NK-92 (cell line): ENCODE data around the gene KCNG4.

ENCODE experiments used
- DNase-seq: peaks from one replicate; lab custom pipeline; 2025; ENCODE audit not compliant: unreplicated experiment; lab: John Stamatoyannopoulos, UW

The KCNG4 gene, protein sequence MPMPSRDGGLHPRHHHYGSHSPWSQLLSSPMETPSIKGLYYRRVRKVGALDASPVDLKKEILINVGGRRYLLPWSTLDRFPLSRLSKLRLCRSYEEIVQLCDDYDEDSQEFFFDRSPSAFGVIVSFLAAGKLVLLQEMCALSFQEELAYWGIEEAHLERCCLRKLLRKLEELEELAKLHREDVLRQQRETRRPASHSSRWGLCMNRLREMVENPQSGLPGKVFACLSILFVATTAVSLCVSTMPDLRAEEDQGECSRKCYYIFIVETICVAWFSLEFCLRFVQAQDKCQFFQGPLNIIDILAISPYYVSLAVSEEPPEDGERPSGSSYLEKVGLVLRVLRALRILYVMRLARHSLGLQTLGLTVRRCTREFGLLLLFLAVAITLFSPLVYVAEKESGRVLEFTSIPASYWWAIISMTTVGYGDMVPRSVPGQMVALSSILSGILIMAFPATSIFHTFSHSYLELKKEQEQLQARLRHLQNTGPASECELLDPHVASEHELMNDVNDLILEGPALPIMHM

DNA sequence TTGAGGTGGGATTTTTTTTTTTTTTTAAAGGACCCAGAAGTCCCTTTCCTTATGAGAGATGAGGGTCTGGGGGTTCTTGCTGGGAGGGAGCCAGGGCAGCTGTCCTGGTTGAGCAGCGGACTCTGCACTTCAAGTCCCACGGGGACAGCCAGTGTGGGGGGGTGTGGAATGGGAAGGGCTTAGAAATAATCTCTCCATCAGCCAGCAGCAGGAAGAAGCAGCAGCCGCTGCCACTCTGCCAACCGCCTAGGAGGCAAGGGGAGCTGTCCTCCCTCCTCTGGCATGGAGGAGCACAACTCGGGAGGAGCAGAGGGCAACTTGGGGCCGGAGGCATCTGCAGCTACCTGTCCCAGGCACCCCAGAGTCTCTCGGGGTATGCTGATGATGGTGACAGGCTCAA, at the start of gene KCNG4:
KCNG4 (minus strand) TSS at position 104 of the 400 bp plus-strand sequence. CDS start 2,527 bp downstream, outside the sequence.
- no peak for DNase-seq

DNA sequence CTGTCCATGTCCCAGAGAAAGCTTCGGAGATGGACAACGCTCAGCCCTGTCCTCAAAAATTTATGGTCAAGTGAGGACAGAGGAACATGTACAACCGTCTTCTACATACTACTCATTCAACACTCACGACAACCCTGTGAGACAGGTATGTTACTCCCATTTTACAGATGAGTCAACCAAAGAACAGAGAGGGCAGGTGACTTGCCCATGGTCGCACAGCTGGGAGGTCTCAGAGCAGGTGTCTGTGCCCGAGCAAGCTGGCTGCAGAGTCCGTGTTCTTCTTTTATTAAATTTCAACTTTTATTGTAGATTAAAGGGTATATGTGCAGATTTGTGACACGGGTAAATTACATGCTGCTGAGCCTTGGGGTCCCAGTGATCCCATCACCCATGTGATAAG, 49.1 kb upstream of the KCNG4 start:
- DNase-seq: no peak

DNA sequence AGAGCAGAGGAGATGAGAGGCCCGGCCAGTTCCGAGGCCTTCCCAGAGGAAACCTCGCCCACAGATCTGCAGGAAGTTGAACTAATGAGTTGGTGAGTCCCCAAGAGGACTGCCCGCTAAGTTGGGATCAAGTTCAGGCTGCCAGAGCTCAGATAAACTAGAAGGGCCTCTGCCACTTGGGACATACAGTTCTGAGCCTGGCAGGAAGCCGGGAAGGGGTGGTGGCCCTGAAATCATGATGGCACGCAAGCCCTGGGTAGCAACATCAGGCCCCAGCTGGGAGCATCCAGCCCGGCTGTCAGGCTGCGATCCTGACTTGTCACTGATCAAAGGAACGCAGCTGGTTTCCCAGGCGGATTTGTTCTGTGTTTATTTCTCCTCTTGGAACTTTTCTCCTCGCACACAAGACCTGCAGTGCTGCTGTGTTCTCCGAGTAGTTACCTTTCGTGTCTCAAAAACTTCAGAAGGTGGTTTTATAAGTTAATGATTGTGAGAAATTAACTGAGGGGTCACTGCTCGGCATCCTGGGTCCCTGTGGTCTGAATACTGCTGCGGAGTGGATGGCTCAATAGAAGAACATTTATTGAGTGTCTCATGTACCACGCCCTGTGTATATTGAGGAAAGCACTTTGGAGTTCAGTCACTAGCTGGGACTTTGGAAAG, 46.9 kb upstream of the KCNG4 start:
- DNase-seq: no peak

DNA sequence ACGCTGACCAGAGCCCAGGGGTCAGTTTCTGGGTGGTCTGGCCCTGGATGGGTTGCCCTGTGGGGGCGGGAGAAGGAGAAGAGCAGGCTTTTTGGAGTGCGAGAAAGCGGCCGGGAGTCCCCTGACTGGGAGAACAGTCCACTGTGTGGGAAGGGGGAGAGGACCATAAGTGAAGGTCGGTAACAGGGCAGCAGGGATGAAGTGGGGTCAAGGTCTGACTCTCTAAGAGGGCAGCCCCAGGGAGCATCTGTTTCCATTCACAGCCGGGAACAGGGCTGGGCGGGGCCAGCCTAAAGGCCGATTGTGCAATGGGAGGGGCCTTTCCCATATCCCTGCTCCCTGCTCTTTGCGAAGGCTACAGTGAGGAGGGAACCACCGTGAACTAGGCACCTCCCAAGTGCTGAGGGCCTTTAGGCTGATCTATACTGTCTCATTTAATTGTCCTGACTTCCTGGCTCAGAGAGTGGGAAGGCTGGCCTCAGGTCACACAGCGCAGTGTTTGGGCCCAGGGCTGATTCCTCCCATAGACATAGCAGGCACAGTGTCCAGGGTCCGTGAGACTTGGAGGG, 44.4 kb upstream of the KCNG4 start:
- no peak for DNase-seq

DNA sequence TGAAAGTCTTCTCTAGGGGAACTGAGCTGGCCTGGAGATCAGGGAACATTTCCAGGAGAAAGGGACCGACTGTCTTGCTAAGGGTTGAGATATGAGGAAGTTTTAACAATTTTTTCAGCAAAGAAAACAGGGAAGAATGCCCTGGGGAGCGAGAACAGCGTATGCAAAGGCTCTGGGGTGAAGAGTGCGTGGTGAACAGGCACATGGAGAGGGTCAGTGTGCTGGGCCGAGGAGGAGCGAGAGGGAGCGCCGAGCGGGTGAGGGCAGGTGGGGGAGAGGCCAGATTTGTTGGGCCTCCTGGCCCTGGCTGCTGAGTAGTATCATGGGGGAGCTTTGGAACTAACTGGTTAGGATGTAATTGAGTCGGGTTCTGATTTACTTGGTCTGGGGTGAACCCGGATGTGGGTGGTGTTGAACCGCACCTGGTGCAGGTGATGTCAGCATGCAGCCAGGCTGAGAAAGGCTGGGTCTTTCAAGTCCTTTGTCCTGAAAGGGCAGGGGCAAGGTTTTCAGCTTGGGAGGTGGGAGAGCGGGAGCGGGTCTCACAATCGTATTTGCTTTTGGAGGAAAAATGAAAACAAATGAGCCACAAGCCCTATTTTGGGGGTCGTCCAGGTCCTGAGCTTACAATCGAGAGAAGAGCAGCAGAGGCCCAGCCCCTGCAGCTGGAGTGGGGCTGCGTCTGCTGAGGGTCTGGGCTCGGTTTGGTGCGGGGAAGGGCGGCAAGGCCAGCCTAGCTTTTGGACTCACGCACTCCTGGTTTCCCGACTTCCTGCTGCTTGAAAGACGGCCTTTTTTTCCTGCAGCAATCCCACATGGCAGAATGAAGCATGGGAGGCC, 43.7 kb upstream of the KCNG4 start:
- DNase-seq: no peak

DNA sequence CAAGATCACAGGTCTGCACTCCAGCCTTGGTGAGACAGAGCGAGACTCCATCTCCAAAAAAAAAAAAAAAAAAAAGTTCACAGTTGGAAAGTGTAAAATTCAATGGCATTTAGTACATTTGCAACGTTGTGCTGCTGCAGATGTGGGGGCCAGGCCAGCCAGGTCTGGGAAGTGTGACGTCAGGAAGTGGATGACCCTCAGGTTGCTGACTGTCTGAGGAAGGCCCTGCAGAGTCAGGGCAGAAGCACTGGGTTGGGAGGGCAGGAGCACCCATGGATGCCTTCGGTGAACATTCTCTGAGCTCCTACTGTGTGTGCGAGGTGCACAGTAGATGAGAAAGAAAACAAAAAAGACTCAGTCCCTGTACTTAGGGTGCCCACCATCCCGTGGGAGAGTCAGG, 42.7 kb upstream of the KCNG4 start:
- no peak for DNase-seq

DNA sequence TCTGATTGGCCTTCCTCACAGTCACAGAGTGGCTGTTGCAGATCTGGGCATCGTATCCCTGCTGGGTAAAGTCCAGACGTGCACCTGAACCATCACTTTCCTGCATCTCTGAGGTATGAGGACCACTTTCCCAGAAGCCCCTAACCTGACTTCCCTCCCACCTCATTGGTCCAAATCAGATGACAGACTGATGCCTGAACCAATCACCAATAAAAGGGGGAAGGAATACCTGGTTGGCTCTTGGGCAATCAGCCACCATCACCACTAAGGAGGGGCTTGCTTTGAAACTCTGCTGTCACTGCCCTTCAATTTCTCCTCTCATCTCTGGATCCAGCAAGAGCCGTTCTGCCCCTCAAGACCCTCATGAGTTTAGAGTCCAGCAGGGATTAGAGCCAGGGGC, 41.3 kb upstream of the KCNG4 start:
- no peak for DNase-seq

DNA sequence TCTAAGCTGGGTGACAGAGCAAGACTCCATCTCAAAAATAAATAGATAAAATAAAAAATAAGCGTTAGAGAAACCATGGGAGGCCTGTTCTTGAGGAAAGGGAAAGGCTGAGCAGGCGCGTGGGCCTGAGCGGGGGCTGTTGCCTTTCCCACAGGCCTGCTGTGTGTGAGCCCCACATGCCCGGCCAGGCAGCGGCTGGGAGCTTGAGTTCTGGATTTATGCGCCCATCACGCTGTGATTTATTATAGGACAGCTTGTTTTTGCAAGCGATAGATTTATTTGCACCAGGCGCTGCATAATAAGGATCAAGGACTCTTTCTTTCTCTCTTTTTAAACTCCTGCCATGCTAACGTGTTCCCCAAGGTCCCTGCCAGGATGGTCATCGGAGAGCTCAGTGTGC, 40.1 kb upstream of the KCNG4 start:
- DNase-seq: no peak

DNA sequence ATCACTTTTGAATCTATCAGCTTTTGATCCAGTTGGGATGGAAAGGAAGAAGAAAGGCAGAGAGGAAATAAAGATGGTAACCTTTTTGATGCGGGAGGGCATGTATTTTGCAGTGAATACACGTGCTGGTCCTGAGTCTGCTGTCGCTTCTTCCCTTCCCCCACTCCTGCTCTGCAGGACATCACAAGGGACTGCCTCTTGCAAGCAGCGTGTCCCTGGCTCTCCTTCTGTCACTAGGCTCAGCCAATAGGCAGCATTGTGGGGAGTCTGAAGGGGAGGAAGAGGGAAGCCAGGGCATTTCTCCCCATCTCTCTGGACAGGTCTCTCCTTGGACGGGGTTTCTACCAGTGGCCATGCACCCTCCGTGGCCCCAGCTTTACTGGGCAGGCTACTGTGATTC, 39.2 kb upstream of the KCNG4 start:
- DNase-seq: no peak

DNA sequence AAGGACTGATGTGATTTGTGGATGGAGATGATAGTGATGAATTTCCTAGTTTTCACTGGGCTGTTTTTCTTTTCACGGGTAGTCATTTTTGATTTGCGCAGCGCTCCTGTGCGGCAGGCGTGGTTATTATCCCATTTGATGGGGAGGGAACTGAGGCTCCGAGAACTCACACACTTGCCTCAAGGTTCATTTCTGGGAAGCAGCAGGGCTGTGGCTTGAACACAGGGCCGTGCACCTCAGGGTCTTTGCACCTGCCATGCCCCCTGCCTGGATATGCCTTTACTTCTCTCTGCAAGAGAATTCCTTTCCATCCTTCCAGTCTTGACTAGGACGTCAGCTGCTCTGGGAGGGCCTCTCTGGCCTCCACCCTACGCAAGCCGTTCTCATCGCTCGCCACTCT, 38.5 kb upstream of the KCNG4 start:
- DNase-seq: no peak

DNA sequence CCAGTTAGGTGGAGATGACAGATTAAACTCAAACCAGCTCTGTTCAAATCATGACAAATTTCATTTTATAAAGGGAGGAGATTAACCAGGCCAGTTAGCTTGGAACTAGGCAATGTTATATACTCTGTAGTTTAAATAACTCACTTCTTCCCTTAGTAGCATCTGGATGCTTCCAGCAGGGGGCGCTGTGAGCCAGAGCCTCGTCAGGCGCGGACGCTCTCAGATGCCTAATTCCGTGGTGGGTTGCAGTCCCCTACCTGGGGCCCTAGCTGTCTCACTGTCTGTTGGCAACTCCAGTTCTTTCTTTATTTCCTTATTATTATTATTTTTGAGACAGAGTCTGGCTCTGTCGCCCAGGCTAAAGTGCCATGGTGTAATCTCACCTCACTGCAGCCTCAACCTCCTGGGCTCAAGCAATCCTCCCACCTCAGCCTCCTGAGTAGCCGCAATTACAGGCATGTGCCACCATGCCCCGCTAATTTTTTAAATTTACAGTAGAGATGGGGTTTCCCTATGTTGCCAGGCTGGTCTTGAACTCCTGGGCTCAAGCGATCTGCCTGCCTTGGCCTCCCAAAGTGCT, 37.5 kb upstream of the KCNG4 start:
- DNase-seq: no peak

DNA sequence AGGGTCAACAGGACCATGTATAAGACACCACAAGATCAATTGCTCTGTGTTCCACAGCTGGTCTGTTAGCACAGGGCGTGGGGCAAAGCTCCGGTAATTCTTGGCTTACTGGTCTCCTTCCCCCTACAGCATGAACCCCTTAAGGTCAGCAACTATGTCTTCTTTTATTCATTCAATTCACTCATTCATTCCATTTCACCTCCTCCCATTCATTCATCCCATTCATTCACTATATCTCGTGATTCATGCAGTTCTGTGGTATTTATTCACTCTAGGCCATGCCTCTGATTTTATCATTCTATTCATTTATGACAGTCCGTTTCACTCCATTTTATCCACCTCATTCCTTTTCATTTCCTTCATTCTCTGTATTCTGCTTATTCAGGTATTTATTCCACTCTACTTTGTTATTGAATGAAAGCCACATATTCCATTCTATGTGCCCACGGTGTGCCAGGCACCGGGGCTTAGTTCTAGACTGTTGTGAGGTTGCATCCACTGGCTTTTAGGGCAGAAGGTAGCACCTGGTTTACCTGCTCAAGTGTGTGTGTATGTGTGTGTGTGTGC, 35.9 kb upstream of the KCNG4 start:
- DNase-seq: no peak

DNA sequence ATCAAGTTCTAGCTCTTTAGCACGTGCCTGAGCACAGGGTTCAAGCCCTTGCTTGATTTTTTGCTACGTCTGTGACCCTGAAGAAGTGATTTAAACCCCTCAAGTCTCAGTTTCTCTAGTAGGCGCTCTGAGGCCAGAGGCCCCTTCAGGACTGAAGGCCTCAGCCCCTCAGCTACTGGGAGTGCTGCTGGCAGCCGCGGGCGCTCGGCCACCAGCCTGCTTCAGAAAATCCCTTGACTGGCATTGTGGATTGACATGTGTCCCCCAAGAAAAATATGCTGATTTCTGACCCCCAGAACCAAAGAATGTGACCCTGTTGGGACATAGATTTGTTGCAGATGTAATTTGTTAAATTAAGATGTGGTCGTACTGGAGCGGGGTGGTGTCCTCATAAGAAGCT, 34.7 kb upstream of the KCNG4 start:
- DNase-seq: no peak

DNA sequence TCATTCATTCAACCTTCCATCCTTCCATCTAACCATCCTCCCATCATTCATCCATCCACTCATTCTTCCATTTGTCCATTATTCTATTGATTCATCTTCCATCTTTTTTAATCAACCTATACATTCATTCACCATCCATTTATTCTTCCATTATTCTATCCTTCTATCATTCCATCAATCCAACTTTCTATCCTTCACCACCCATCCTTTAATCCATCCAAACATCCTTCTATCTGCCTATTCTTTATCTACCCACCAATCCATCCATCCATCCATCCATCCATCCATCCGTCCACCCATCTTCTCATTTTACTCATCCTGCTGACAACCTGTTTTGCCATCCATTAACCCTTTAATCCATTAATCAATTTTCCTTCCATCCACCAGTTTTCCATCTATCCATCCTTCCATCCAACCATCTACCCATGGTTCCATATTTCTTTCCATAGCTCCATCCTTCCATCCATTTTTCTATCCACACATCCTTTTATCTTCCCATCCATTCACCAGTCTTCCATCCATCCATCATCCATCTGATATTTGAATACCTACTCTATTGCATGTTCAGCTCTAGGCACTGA, 33.0 kb upstream of the KCNG4 start:
- DNase-seq: no peak

DNA sequence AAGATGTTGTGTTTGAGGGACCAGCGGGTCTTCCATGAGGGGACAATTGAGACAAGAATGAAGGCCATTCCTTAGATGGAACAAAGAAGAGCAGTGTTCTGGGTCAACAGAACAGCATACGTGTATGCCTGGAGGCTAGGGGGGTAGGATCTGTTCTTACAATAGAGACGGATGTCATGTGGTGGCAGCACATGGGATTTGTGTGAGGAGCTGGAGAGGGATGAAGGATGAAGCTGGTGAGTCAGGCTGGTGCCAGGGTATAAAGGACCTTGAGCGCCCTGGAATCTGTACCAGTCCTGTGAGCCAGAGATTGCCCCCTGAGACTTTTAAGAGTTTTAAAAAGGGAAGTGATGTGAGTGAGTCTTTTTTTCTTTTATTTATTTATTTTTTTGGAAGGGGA, 32.1 kb upstream of the KCNG4 start:
- DNase-seq: no peak

DNA sequence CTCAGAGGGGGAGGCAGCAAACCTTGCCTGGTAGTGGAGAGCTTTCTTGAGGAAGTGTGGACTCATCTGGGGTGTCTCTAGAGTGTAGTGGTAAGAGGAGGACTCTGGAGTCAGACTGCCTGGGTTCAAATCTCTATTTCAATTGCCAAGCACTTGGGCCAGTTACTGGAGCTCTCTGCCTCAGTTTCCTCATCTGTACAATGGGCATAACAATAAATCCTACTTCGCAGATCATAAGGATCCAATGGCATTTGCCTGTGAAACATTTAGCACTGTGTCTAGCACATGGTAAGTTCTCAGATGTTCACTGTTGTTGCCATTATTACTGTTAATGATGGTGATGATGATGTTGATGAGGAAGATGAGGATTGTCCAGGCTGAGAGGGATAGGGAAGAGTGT, 31.2 kb upstream of the KCNG4 start:
- DNase-seq: no peak

DNA sequence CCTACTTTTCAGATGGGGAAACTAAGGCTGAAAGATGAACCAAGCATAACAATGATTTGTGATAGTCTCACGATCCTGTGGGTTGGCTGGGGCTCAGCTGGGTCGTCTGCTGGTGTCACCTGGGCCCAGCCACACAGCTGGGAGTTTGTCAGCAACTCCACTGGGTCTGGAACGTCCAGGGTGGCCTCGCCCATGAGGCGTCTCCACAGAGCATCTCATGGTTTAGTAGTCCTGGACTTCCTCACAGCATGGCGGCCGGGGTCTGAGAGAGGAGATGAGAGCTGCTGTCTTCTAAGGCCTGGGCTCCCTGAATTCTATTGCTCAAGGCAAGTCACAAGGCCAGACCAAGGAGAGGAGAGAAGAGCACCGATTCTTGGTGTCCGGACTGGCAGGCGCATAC, 30.7 kb upstream of the KCNG4 start:
- DNase-seq: no peak

DNA sequence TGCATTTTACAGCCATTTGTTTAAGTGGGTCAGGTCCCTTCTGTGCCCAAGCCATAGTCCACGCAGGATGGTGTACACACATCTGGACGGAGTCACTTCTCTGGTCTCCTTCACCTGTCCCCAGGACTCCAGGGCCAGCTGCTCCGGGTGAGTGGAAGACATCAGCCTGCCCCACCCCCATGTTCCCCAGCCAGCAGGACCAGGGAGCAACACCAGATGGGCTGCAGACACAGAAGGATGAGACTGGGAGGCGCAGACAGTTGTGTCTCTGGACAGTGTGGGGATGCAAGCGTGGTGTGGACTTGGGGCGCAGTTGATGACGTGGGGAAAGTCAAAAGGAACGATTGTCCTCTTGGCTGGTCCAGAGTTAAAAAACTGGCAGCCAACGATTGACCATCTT, 30.3 kb upstream of the KCNG4 start:
- DNase-seq: no peak

DNA sequence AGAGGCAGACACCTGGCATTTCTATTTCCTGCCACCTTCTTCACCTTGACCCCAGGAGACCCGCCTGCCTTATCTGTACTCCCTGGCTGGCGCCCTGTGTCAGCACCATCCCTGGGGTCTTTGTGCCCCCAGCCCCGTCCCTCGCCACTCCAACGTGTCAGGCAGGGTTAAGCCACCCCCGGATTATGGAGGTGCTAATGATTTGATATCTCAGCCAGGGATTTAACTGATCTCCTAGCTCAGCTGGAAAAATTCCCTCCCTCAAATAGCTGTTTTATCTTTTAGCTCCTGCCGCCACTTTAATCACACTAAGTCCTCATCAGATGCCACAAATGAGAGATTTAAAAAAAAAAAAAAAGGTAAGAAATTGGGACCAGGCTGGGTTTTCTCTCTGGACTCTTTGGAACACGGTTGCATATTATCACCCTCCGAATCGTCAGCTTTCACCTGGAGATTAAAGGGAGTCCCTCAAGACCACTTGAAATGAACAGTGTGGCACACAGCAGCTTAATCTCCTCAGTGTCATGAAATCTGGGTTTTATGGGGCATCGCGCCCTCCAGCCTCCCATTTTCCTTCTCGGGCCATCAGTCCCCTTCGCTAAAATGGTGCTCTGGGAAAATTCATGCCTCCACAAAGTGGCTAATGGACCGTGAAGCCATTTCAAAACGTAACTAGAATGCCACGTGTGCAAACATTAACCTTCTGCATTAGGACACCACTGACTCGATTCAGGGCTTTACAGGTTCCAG, 28.7 kb upstream of the KCNG4 start:
- DNase-seq: no peak

DNA sequence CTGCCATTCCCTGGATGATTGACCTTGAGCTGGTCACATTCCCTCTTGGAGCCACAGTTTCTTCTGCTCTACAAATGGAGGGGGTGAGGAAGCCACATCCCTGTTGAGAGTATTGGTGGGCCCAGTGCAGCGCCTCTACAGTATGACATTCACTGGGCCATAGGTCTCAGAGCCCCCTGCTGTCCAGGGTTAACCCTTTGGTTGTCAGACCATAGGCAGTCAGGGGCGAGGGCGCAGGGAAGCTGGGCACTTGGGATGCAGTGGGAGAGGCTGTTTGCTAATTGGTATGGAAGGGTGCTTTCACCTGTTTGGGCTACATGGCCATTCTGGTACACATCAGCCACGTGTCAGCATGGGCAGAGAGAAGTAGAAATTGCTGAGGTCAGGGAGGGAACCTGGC, 27.6 kb upstream of the KCNG4 start:
- no peak for DNase-seq
